Natural killer cell (primary cell): ENCODE measurements around the gene CUL1. TPM values are rescaled to one million over a fixed set of nuclear protein-coding genes. Genes with fewer than 3 reads are reported as not detected.

Source experiments
- ATAC-seq, 3 donors: fragments of 150-1000 bp in 2 of 3; fragments of 200-7000 bp in 1 of 3; cut with Tn5 transposase; 1 replicate in 1 of 3; 2 replicates in 2 of 3; pipeline ENCODE4 v1.10.0; 2021; ENCODE audit warnings: mild to moderate bottlenecking in 2 of 3, moderate library complexity in 2 of 3
- DNase-seq, 2 donors: peaks; one replicate each; pipeline versions ENCODE4 v3.0.0 to v3.0.0-alpha.2; 2013 to 2021; ENCODE audit warnings: mixed read lengths in 1 of 2
- H3K27ac ChIP-seq: one replicate; pipeline ENCODE4 v1.5.1; 2013; ENCODE audit warnings: mild to moderate bottlenecking, low read length
- H3K27me3 ChIP-seq: one replicate; pipeline ENCODE4 v1.6.1; 2013; ENCODE audit warnings: low read length; ENCODE audit not compliant: control insufficient read depth, insufficient read depth
- H3K36me3 ChIP-seq: one replicate; pipeline ENCODE4 v1.6.1; 2013; ENCODE audit warnings: low read length; ENCODE audit not compliant: control insufficient read depth, insufficient read depth
- H3K4me1 ChIP-seq: one replicate; pipeline ENCODE4 v1.6.1; 2013; ENCODE audit warnings: low read length; ENCODE audit not compliant: control insufficient read depth, insufficient read depth
- H3K4me3 ChIP-seq: one replicate; pipeline ENCODE4 v1.5.1; 2013; ENCODE audit warnings: low read length
- H3K9me3 ChIP-seq: one replicate; pipeline ENCODE4 v1.6.1; 2013; ENCODE audit warnings: low read length; ENCODE audit not compliant: control insufficient read depth, insufficient read depth
- H3K27ac Mint-ChIP-seq, 2 donors: one replicate each; pipeline ENCODE4 v1.8.0; 2022; ENCODE audit warnings: mild to moderate bottlenecking in 2 of 2, mixed read lengths in 2 of 2, moderate library complexity in 1 of 2
- H3K27me3 Mint-ChIP-seq, 2 donors: one replicate each; pipeline ENCODE4 v1.8.0; 2022; ENCODE audit warnings: low read depth in 2 of 2, mixed read lengths in 2 of 2
- H3K36me3 Mint-ChIP-seq: one replicate; pipeline ENCODE4 v1.8.0; 2022; ENCODE audit warnings: mixed read lengths
- H3K4me1 Mint-ChIP-seq, 2 donors: one replicate each; pipeline ENCODE4 v1.8.0; 2022; ENCODE audit warnings: mixed read lengths in 2 of 2
- H3K4me3 Mint-ChIP-seq: one replicate; pipeline ENCODE4 v1.8.0; 2022; ENCODE audit warnings: mild to moderate bottlenecking, moderate library complexity, mixed read lengths
- H3K9me3 Mint-ChIP-seq, 2 donors: one replicate each; pipeline ENCODE4 v1.8.0; 2022; ENCODE audit warnings: mixed read lengths in 2 of 2
- WGBS: methylation state at CpG from one replicate; pipeline ENCODE4 v1.1.7; 2013; ENCODE audit warnings: missing lambda C conversion rate; ENCODE audit not compliant: insufficient coverage; 5-methylcytosine and 5-hydroxymethylcytosine counted together
- intact Hi-C: fragments of 100-400 bp; cut with micrococcal nuclease; formaldehyde crosslinking; loops from one replicate; pipeline ENCODE4 v1.14.2; 2022
- total RNA-seq, 4 donors: library from RNA; stranded (reverse); fragments of 120-200 nt in 1 of 4; gene quantifications; one replicate each; pipeline versions ENCODE4 v1.2.3 to v1.2.4, GENCODE V29; 2013 to 2022
- TF ChIP-seq, protein P1 (sequence below): fragments of 200-600 bp; IDR thresholded peaks from one replicate; pipeline ENCODE4 v1.8.0; 2022; ENCODE audit warnings: antibody characterized with exemption

Gene CUL1
- total RNA-seq, 3 donors from 2014 or later (not counting 1 experiment from before 2014, with no cell fraction given): 37.4 to 45.1 (median 43.2) TPM

DNA sequence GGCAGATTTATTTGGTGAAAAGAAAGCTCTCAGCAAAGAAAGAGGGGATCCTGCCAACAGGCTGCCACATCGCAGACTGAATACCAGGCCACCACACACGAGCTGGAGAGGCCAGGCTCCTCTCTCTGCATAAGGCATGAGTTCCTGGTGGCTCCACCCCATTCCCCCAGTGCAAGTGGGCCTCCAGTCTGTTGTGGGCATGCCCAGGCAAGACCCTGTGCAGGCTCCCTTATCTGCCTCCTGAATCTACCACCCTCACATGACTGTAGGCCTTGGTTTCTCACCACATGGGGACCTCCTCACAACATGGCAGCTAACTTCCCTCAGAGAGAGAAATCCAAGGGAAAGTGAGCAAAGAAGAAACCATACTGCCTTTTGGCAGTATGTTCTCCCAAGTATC lies 26.7 kb upstream of the CUL1 start:
- H3K27me3 Mint-ChIP-seq: peaks cover 0 to 18% of the 10 kb centered on the region in 2 donors
- no peak for ATAC-seq

DNA sequence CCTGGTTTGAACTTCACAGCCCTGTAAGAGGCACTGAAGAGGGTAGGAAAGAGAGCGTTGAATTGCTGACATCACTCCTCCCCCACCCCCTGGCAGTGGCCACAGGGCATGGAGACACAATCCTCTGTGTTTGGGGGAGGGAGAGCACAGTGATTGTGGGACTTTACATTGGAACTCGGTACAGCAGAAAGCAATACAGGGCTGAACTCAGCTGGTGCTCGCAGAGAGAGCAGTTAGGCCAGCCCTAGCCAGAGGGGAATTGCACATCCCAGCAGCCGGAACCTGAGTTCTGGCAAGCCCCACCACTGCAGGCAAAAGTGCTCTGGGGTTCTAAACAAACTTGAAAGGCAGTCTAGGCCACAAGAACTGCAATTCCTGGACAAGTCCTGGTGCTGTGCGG lies 24.0 kb upstream of the CUL1 start:
- no peak for DNase-seq
- no peaks in the 10 kb centered on the region for H3K9me3 Mint-ChIP-seq
- Histone ChIP-seq H3K27ac (no peak overlapping the region), H3K4me1 (no peaks in the 10 kb centered on the region), H3K4me3 (no peak overlapping the region), H3K36me3 (no peaks in the 10 kb centered on the region), H3K27me3 (no peaks in the 10 kb centered on the region), H3K9me3 (no peaks in the 10 kb centered on the region)
- 96% methylated on average over 4 of the region's 5 CpGs for WGBS
- no peaks in the 10 kb centered on the region for H3K36me3 Mint-ChIP-seq
- no peak for ATAC-seq
- TF ChIP-seq, protein P1, sequence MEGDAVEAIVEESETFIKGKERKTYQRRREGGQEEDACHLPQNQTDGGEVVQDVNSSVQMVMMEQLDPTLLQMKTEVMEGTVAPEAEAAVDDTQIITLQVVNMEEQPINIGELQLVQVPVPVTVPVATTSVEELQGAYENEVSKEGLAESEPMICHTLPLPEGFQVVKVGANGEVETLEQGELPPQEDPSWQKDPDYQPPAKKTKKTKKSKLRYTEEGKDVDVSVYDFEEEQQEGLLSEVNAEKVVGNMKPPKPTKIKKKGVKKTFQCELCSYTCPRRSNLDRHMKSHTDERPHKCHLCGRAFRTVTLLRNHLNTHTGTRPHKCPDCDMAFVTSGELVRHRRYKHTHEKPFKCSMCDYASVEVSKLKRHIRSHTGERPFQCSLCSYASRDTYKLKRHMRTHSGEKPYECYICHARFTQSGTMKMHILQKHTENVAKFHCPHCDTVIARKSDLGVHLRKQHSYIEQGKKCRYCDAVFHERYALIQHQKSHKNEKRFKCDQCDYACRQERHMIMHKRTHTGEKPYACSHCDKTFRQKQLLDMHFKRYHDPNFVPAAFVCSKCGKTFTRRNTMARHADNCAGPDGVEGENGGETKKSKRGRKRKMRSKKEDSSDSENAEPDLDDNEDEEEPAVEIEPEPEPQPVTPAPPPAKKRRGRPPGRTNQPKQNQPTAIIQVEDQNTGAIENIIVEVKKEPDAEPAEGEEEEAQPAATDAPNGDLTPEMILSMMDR: no peak
- intact Hi-C loops: no loop called here
- H3K27me3 Mint-ChIP-seq: peaks cover 14 to 24% of the 10 kb centered on the region in 2 donors
- H3K4me3 Mint-ChIP-seq: no peak overlapping the region
- H3K27ac Mint-ChIP-seq: no peak overlapping the region
- peaks cover 0 to 5% of the 10 kb centered on the region in 2 donors for H3K4me1 Mint-ChIP-seq

More for the DNA sequence above, 26.7 kb upstream of the CUL1 start:
- TF ChIP-seq, protein P1: no peak
- H3K9me3 ChIP-seq: no peaks in the 10 kb centered on the region
- Mint-ChIP-seq H3K4me1 (peaks cover 0 to 5% of the 10 kb centered on the region in 2 donors), H3K27ac (no peak overlapping the region), H3K4me3 (no peak overlapping the region), H3K9me3 (no peaks in the 10 kb centered on the region), H3K36me3 (no peaks in the 10 kb centered on the region)
- H3K27ac ChIP-seq: no peak overlapping the region
- DNase-seq: no peak
- WGBS: 88% methylated on average over 2 of the region's 2 CpGs
- no peaks in the 10 kb centered on the region for H3K27me3 ChIP-seq
- H3K36me3 ChIP-seq: no peaks in the 10 kb centered on the region
- no peak overlapping the region for H3K4me3 ChIP-seq
- H3K4me1 ChIP-seq: no peaks in the 10 kb centered on the region
- intact Hi-C loops: no loop called here

DNA sequence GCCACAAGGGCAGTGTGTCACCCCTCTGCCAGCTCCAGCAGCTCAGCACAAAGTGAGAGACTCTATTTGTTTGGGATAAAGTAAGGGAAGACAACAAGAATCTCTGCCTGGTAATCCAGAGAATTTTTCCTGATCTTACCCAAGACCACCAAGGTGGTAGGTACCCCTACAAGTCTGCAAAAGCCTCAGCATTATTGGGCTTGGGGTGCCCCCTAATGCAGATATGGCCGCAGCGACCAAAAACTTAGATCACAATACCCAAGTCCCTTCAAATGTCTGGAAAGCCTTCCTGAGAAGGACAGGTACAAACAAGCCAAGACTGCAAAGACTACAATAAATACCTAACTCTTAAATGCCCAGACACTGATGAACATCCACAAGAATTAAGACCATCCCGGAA lies 22.4 kb upstream of the CUL1 start:
- H3K4me3 ChIP-seq: no peak overlapping the region
- Mint-ChIP-seq H3K27ac (no peak overlapping the region), H3K36me3 (no peaks in the 10 kb centered on the region), H3K4me1 (no peaks in the 10 kb centered on the region), H3K4me3 (no peak overlapping the region), H3K27me3 (peaks cover 18 to 21% of the 10 kb centered on the region in 2 donors), H3K9me3 (no peaks in the 10 kb centered on the region)
- TF ChIP-seq, protein P1: no peak
- DNase-seq (no peak), ATAC-seq (no peak)
- intact Hi-C loops: no loop called here
- H3K9me3 ChIP-seq: no peaks in the 10 kb centered on the region
- no peaks in the 10 kb centered on the region for H3K4me1 ChIP-seq
- H3K36me3 ChIP-seq: no peaks in the 10 kb centered on the region
- H3K27ac ChIP-seq: no peak overlapping the region
- WGBS: 96% methylated on average over 3 of the region's 3 CpGs
- H3K27me3 ChIP-seq: no peaks in the 10 kb centered on the region

DNA sequence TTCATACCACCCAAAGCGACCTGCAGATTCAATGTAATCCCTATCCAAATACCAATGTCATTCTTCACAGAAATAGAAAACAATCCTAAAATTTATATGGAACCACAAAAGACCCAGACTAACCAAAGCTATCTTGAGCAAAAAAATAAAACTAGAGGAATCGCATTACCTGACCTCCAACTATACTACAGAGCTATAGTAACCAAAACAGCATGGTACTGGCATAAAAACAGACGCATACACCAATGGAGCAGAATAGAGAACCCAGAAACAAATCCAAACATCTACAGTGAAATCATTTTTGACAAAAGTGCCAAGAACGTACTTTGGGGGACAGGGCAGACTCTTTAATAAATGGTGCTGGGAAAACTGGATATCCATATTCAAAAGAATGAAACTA lies 16.9 kb upstream of the CUL1 start:
- no peak for ATAC-seq

More for the DNA sequence above, 16.9 kb upstream of the CUL1 start:
- no peak for DNase-seq
- no peak overlapping the region for H3K4me3 Mint-ChIP-seq
- Histone ChIP-seq H3K9me3 (no peaks in the 10 kb centered on the region), H3K4me1 (no peaks in the 10 kb centered on the region), H3K27me3 (no peaks in the 10 kb centered on the region), H3K4me3 (no peak overlapping the region), H3K36me3 (no peaks in the 10 kb centered on the region), H3K27ac (no peak overlapping the region)
- TF ChIP-seq, protein P1: no peak
- peaks cover 0 to 2% of the 10 kb centered on the region in 2 donors for H3K4me1 Mint-ChIP-seq
- no peak overlapping the region for H3K27ac Mint-ChIP-seq
- intact Hi-C loops: no loop called here
- H3K27me3 Mint-ChIP-seq: peaks cover 13 to 21% of the 10 kb centered on the region in 2 donors
- 96% methylated on average over 3 of the region's 4 CpGs for WGBS
- H3K9me3 Mint-ChIP-seq: no peaks in the 10 kb centered on the region
- no peaks in the 10 kb centered on the region for H3K36me3 Mint-ChIP-seq
